HG02852 (cell line): ENCODE measurements around the gene FAM78A.
"Not testable (repeated sequence)": the region's sequence is repeated elsewhere in the genome, so short reads cannot be mapped to it uniquely, and the experiment has no call there.

Experiments
- ATAC-seq: cut with Tn5 transposase; IDR thresholded peaks from one replicate; pipeline ENCODE4 v1.9.1; 2021; ENCODE audit warnings: mild to moderate bottlenecking, moderate library complexity; ENCODE audit not compliant: unreplicated experiment

Gene FAM78A

DNA sequence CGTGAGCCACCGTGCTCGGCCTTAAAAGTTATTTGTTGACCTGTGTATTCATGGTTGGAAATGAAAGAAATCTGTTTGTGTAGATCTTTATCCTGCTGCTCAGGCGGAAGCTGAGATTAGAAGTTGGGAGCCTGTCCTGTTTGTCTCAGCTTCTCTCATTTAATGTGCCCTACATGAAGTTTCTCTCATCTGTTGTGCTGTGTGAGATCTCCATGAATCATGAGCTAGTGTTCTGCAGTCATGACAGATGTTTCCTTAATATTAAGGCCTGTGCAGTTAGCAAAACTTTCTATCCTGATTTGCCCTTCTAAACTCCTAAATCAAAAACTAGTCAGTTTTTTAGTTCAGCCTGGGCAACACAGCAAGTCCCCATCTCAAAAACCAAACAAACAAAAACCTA is 59.5 kb downstream of the FAM78A start:
- ATAC-seq, result no peak

DNA sequence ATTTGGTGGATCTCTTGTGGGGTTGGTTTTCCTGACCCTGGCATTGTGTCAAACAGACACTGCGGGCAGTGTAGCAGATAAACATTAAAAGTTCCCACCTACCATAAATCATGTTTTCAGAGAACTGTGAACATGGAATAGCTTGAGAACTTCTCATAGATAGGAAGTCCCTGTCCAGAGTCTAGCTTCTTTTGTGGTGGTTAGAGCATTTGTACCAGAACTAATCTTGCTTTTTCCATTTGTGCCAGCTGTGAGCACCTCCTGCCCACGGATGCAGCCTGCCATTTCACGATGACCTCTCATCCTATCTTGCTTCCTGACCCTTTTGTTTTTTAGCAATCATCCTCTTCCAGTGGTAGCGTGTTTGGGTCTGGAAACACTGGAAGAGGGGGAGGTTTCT is 61.4 kb downstream of the FAM78A start:
- no peak for ATAC-seq

DNA sequence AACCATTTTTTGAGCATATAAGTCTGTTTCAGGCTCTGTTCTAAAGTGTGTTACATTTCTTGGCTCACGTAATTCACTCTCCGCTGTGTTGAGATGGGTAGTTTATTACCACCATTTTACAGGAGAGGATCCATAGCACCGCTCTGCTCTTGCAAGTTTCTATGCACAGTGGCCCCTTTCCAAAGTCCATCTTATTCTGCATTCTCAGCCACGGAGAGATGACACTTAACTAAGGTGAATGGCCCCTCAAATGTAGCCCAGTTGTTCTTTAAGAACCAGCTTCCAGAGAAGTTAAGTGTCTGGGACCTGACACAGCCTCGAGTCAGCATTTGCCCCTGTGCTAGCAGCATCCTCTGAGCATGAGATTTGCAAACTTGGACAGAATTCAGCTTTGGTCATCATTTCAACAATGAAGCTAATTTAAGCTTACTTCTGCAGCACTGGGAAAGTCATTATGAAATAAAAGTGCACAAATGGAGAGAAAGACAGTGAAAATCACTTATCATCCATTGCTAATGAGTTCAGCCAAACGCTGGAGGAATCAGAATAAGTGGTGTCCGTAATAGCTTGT is 61.9 kb downstream of the FAM78A start:
- ATAC-seq, result no peak

DNA sequence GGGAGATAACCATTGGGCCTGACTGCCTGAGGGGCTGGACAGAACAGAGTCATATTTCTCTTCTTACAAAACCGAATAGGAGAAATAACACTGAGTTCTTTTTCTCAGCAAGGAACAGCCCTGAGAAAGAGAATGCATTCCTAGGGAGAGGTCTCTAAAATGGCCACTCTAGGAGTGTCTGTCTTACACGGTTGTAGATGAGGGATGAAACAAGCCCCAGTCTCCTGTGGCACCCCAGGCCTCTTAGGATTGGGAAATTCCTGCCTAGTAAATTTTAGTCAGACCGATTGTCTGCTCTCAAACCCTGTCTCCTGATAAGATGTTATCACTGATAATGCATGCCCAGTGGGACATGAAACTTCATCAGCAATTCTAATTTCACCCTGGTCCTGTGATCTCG is 64.4 kb downstream of the FAM78A start:
- ATAC-seq, result not testable (repeated sequence)
